GM12875 (cell line): ENCODE results near the gene ITSN1.
"Not testable (repeated sequence)": the region's sequence is repeated elsewhere in the genome, so short reads cannot be mapped to it uniquely, and the experiment has no call there.

Experiments
- H3K4me3 ChIP-seq: one replicate; pipeline ENCODE4 v1.5.1; 2011; ENCODE audit warnings: low read depth, low read length, control low read depth
- TF ChIP-seq, protein P1 (sequence below): IDR thresholded peaks from 2 replicates; pipeline ENCODE4 v1.5.1; 2011; ENCODE audit warnings: low read depth, mild to moderate bottlenecking, control low read depth, inconsistent platforms, low read length, moderate library complexity, borderline replicate concordance; ENCODE audit not compliant: insufficient read depth

The ITSN1 gene

DNA sequence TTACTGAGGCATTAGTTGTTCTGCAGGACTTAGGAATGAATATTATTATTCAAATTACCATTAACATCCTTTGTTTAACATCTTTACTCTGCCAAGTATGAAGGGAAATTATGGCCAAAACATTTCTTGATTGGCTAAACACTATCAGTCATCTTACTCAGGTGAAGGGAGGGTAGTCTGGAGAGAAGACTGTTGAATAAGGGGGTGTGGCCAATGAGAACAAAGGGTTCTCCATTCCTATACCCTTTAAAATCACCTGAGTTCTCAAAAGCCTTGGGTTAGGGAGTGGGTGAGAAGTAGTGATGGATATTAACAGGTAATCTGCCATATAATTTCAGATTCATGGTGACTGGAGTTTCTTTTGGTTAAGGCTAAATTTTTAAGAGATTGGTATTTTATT lies 20.0 kb upstream of the ITSN1 start:
- TF ChIP-seq, protein P1, sequence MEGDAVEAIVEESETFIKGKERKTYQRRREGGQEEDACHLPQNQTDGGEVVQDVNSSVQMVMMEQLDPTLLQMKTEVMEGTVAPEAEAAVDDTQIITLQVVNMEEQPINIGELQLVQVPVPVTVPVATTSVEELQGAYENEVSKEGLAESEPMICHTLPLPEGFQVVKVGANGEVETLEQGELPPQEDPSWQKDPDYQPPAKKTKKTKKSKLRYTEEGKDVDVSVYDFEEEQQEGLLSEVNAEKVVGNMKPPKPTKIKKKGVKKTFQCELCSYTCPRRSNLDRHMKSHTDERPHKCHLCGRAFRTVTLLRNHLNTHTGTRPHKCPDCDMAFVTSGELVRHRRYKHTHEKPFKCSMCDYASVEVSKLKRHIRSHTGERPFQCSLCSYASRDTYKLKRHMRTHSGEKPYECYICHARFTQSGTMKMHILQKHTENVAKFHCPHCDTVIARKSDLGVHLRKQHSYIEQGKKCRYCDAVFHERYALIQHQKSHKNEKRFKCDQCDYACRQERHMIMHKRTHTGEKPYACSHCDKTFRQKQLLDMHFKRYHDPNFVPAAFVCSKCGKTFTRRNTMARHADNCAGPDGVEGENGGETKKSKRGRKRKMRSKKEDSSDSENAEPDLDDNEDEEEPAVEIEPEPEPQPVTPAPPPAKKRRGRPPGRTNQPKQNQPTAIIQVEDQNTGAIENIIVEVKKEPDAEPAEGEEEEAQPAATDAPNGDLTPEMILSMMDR: no peak
- H3K4me3 ChIP-seq: no peak overlapping the region

DNA sequence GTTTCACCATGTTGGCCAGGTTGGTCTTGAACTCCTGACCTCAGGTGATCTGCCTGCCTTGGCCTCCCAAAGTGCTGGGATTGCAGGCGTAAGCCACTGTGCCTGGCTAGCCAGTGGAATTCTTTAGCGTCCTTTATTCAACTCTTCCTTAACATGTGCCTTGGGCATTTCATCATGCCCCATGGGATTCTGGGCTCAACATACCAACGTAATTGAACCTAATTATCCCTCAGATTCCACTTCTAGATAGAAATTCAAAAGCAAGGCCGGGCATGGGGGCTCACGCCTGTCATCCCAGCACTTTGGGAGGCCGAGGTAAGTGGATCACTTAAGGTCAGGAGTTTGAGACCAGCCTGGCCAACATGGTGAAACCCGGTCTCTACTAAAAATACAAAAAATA lies 16.1 kb upstream of the ITSN1 start:
- H3K4me3 ChIP-seq: not testable (repeated sequence)

DNA sequence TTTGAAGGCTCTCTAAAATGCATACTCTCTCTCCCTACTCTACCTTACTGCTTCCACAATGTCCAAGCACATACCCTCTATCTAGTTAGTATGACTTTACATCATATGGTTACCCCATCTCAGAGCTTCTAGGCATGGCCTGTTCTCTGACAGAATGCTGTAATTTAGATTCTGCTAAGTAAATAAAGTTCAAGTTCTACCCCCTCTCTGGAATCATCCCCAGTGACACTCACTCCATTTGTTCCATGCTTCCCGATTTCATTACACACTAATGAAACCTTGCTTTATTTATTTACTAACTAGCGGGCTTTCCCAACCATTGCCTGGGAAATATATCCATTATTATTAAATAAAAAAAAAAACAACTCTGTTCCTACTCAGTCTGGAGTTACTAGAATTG lies 8.0 kb upstream of the ITSN1 start:
- no peak overlapping the region for H3K4me3 ChIP-seq
- TF ChIP-seq, protein P1: no peak

DNA sequence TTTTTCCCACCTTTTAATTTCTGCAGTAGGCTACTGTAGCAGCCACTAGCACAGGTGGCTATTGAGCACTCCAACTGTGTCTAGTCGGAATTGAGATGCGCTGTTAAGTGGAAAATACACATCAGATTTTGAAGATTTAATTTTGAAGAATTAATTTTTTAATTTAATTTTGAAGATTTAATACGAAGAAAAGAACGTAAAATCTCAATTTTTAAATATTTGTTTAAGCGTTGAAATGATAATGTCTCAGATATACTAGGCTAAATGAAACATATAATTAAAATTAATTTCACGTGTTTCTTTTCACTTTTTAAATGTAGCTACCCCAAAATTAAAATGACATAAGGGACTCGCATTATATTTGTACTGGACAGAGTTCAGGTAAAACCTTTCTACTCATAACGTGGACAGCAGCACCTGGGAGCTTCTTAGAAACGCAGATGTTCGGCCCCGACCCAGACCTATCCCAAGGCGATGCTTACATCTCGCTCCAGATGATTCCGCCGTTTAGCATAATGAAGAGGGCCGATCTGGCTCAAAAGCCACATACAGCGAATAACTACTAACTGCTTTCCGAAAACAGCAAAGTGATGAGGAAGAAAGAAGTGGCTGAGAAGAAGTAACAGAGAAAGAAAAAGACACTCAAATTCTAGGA lies 1.5 kb upstream of the ITSN1 start:
- TF ChIP-seq, protein P1: no peak
- H3K4me3 ChIP-seq: peak overlapping the region; percentile 90

DNA sequence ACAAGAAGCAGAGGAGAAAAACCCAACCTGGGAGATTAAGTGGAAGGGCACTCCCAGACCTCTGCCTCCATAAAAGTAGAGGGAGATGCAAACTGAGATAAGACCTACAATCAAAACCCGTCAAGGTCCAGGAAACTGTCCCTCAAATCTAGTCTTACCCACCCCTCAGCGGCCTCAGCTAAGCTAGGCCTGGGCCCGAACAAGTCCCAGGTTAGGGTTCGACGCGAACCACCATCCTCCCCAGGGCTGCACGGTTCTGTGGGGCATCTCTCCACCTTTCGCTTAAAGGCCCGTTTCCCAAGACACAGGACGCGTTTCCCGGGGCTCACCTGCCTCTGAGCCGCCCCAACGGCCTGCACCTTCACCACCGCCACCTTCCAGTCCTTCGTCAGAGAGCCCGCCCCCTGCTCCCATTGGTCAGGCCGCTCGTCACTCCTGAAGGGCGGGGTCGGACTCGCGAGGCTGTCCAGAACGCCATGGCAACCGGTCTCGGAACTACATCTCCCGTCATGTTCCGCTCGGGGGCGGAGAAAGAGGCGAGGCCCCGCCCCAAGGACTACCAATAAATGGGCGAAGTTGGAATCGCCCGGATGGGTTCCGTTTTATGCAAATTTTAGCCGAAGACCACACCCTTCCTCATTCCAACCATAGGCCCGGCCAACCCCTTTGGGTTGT lies 812 bp upstream of the ITSN1 start, which contains the start of gene CRYZL1:
CRYZL1 (minus strand) TSS at position 390 of the 675 bp plus-strand sequence. CDS start 10,190 bp downstream, outside the sequence.
- peak within 1 kb of the TSS; percentile 90 for H3K4me3 ChIP-seq
- TF ChIP-seq, protein P1: no peak

DNA sequence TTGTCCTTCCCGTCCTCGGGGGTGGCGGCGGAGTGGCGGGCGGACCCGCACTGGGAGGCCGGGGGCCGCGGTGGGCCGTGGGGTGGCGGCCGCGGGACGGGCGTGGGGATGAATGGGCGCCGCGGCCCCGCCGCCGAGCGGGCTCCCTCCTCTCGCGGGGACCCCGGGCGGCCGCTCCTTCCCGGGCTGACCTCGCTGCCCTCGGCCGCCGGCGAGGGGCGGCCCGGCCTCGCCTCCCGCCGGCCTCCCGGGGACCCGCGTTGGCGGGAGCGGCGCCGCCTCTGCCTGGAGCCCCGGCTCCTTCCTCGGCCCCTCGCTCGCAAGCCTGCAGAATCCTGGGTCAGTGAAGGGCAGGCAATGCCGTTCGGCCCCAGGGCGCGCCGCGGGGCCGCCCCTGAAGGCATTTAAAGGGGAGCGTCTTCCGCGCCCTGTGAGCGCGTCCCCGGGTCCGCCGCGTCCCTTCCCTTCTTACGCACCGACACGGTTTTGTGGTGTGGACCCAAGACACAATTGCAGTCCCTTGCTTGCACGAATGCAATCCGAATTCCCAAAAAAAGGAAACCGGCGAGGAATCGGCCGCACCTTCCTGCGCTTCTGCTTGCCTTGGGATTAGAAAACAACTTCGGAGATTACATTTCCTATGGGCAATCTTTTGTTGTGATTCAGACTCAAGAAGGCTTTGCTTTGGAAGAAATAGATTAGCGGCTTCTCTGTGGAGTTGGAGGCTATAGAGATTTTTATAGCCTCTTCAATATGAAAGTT lies 776 bp downstream of the ITSN1 start:
- TF ChIP-seq, protein P1: no peak
- H3K4me3 ChIP-seq: peak overlapping the region; percentile 90

DNA sequence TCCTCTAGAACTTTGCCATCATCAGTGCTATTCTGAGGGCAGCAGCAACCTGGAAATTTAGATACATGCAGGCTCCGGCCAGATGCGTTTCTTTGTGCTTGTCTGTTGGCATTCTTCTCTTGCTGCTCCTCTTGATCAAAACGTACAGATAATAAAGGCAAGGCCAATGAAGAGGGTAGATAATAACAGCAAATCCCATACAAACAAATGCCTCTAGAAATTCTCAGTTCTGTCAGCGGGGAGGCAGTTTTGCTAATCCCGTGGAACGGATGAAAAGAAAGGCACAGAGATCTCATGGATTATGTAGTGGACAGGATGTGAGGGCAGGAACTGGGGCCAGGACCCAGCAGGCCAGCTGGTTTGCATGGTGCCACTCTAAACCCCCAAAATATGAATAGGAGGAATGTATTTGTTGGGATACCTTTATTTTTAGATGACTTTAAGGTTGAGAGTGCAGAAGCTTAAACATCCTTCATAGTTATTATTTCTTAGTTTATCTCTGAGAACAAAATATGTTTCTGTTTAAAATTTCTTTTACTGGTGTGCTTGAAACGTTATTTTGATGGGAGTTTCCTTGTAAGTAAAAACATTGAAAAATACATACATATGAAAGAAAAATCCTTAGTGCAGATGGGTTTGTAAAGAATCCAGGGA lies 1.5 kb downstream of the ITSN1 start:
- TF ChIP-seq, protein P1: no peak
- H3K4me3 ChIP-seq: no peak overlapping the region
